Measurements from ENCODE around the gene PDK2.

Gene PDK2

DNA sequence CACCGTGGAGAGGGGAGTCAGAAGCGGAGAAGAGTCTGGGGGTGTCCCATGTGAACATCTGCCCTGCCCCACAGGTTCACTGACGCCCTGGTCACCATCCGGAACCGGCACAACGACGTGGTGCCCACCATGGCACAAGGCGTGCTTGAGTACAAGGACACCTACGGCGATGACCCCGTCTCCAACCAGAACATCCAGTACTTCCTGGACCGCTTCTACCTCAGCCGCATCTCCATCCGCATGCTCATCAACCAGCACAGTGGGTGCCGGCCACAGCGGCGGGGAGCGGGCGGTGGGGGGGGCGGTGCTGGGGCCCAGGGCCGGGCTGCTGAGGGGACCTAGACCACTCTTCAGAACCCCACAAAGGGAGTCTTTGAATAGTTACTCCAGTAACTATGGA is 10.7 kb downstream of the PDK2 start:
- peaks cover 3% of the 10 kb centered on the region for H3K79me2 ChIP-seq
- no peaks in the 10 kb centered on the region for H3K9me3 ChIP-seq (ENCODE audit: control insufficient read depth, low read length)
- H3K27ac ChIP-seq: no peak overlapping the region
- TF ChIP-seq, protein P1, sequence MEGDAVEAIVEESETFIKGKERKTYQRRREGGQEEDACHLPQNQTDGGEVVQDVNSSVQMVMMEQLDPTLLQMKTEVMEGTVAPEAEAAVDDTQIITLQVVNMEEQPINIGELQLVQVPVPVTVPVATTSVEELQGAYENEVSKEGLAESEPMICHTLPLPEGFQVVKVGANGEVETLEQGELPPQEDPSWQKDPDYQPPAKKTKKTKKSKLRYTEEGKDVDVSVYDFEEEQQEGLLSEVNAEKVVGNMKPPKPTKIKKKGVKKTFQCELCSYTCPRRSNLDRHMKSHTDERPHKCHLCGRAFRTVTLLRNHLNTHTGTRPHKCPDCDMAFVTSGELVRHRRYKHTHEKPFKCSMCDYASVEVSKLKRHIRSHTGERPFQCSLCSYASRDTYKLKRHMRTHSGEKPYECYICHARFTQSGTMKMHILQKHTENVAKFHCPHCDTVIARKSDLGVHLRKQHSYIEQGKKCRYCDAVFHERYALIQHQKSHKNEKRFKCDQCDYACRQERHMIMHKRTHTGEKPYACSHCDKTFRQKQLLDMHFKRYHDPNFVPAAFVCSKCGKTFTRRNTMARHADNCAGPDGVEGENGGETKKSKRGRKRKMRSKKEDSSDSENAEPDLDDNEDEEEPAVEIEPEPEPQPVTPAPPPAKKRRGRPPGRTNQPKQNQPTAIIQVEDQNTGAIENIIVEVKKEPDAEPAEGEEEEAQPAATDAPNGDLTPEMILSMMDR (IDR thresholded peaks at IDR 0.05): no peak
- no peak overlapping the region for H3K4me2 ChIP-seq (ENCODE audit: low read length)
- no peaks in the 10 kb centered on the region for H3K36me3 ChIP-seq (ENCODE audit: control insufficient read depth, insufficient read depth, low read length)
- no peak overlapping the region for H2AFZ ChIP-seq
- H3K27me3 ChIP-seq (ENCODE audit: control insufficient read depth, insufficient read depth, low read length): no peaks in the 10 kb centered on the region
- H3K4me1 ChIP-seq: peaks cover 17% of the 10 kb centered on the region
- H3K4me3 ChIP-seq (ENCODE audit: low read depth, low read length): no peak overlapping the region
- no peak overlapping the region for H3K9ac ChIP-seq

DNA sequence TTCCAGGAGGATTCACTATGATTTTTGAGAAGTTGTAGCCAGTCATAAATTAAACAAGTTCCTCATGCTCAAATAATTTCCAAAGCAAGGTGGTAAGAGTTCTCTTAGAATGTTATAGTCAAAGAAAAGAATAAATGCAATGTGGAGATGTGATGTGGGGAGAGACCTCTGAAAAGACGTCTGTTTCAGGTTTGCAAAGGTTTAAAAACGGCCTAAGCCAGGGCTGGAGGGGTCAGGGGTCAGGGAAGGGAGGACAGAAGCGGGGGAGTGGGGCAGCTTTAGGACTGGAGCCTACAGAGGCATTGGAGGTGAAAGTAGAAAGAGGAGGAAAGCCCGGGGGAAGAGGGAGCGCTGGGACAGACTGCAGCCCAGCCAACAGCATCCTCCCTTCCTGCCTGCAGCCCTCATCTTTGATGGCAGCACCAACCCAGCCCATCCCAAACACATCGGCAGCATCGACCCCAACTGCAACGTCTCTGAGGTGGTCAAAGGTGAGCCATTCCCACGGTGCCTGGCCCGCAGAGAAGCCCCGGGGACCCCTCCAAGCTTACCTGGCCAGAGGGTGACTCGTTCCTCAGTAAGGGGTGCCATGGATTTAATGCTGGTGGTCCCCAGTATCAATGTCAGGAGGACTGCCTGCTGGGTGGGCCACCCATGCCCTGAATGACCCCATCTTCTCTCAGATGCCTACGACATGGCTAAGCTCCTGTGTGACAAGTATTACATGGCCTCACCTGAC is 11.4 kb downstream of the PDK2 start:
- Histone ChIP-seq H3K27ac (no peak overlapping the region), H3K9me3 (ENCODE audit: control insufficient read depth, low read length) (no peaks in the 10 kb centered on the region), H2AFZ (no peak overlapping the region), H3K4me2 (ENCODE audit: low read length) (no peak overlapping the region), H3K27me3 (ENCODE audit: control insufficient read depth, insufficient read depth, low read length) (no peaks in the 10 kb centered on the region), H3K79me2 (peaks cover 3% of the 10 kb centered on the region), H3K4me3 (ENCODE audit: low read depth, low read length) (no peak overlapping the region), H3K36me3 (ENCODE audit: control insufficient read depth, insufficient read depth, low read length) (no peaks in the 10 kb centered on the region), H3K9ac (no peak overlapping the region), H3K4me1 (peaks cover 14% of the 10 kb centered on the region)
- TF ChIP-seq, protein P1 (IDR thresholded peaks at IDR 0.05): no peak

DNA sequence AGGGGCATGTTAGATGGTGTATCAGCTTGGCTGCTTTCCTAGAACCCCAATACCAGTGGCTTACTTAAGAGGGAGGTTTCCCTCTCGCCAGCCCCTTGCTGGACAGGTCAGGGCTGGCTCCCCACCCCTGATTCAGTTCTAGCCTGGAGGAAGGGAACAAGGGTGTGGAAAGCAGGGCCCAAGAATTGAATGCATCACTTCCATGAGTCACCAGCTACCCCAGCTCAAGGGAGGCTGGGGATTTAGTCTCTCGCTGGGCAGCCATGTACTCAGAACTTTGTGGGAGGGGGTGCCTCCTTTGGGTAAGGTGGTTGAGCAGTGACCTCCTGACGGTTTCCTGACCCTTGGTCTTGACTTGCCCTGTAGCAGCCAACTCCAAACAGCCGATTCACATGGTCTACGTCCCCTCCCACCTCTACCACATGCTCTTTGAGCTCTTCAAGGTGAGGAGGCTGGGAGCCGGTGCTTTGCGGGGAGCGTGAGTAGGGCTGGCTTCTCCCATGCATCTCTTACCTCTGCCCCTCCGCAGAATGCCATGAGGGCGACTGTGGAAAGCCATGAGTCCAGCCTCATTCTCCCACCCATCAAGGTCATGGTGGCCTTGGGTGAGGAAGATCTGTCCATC is 12.8 kb downstream of the PDK2 start:
- peaks cover 11% of the 10 kb centered on the region for H3K4me1 ChIP-seq
- H3K4me2 ChIP-seq (ENCODE audit: low read length): no peak overlapping the region
- no peak overlapping the region for H2AFZ ChIP-seq
- no peaks in the 10 kb centered on the region for H3K79me2 ChIP-seq
- H3K9ac ChIP-seq: no peak overlapping the region
- TF ChIP-seq, protein P1 (IDR thresholded peaks at IDR 0.05): no peak
- no peaks in the 10 kb centered on the region for H3K9me3 ChIP-seq (ENCODE audit: control insufficient read depth, low read length)
- no peaks in the 10 kb centered on the region for H3K36me3 ChIP-seq (ENCODE audit: control insufficient read depth, insufficient read depth, low read length)
- H3K4me3 ChIP-seq (ENCODE audit: low read depth, low read length): no peak overlapping the region
- H3K27me3 ChIP-seq (ENCODE audit: control insufficient read depth, insufficient read depth, low read length): no peaks in the 10 kb centered on the region
- H3K27ac ChIP-seq: no peak overlapping the region

DNA sequence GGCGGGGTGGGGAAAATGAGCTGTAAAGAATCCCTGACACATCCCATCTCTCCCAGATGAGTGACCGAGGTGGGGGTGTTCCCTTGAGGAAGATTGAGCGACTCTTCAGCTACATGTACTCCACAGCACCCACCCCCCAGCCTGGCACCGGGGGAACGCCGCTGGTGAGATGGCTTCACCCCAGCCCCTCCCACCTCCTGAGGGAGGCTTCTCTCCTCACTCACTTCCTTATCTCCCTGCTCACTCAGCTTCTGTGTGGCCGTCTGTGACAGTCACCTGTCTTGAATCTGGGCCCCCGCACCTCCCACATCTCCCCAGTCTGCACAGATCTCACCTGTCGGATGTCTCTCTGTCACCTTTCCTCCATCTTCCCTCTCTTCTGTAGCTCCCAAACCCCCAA is 13.4 kb downstream of the PDK2 start:
- Histone ChIP-seq H3K36me3 (ENCODE audit: control insufficient read depth, insufficient read depth, low read length) (no peaks in the 10 kb centered on the region), H3K27ac (no peak overlapping the region)

More for the DNA sequence above, 13.4 kb downstream of the PDK2 start:
- H3K9me3 ChIP-seq (ENCODE audit: control insufficient read depth, low read length): no peaks in the 10 kb centered on the region
- peaks cover 15% of the 10 kb centered on the region for H3K4me1 ChIP-seq
- no peak overlapping the region for H2AFZ ChIP-seq
- H3K4me3 ChIP-seq (ENCODE audit: low read depth, low read length): no peak overlapping the region
- H3K27me3 ChIP-seq (ENCODE audit: control insufficient read depth, insufficient read depth, low read length): no peaks in the 10 kb centered on the region
- no peaks in the 10 kb centered on the region for H3K79me2 ChIP-seq
- TF ChIP-seq, protein P1 (IDR thresholded peaks at IDR 0.05): no peak
- H3K9ac ChIP-seq: no peak overlapping the region
- no peak overlapping the region for H3K4me2 ChIP-seq (ENCODE audit: low read length)

Measured in parathyroid adenoma (tissue), 2 donors.